ENCODE results near the gene BMERB1. TPM values are rescaled to one million over a fixed set of nuclear protein-coding genes. Genes with fewer than 3 reads are reported as not detected.
A peak's percentile ranks its signal among the peaks of the same experiment; 100 is the strongest.

The BMERB1 gene
- total and polyA plus RNA-seq, 2 experiments from 2014 or later = 17.3 to 28.1 TPM

DNA sequence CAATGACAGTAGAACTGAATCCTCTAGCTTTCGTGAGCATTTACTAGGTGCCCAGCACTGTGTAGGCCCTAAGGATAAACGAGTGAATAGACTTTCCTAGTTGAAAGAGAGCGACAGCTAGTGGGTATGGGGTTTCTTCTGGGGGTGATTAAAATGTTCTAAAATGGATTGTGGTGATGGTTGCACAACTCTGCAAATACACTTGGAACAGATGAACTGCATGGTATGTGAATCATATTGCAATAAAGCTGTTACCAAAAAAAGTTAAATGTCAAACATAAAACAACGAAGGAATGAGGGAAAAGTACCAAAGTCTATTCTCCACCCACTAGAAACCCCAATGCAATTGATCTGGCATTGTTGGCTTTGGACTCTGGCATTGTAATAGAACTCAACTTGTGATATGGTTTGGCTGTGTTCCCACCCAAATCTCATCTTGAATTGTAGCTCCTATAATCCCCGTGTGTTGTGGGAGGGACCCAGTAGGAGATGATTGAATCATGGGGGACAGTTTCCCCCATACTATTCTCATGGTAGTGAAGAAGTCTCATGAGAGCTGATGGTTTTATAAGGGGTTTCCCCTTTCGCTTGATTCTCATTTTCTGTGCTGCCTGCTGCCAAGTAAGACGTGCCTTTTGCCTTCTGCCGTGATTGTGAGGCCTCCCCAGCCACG lies 138.1 kb downstream of the BMERB1 start:
- Histone ChIP-seq H3K9me2 (ENCODE audit: insufficient read depth) (0 out of 2 replicates have a peak, but pooled peaks cover 3% of the 10 kb centered on the region), H3K27me3 (ENCODE audit: insufficient read depth) (no peaks in the 10 kb centered on the region), H3K4me3 (no peak overlapping the region), H3K27ac (ENCODE audit: low read depth) (peak overlapping the region; percentile 30; the same call in 1 of the 2 replicates), H3K36me3 (ENCODE audit: insufficient read depth) (peaks cover 3% of the 10 kb centered on the region; the same call in 1 of the 2 replicates), H4K20me1 (replicated peaks; ENCODE audit: insufficient read depth) (no peaks in the 10 kb centered on the region), H3K79me2 (replicated peaks; ENCODE audit: insufficient read depth) (no peaks in the 10 kb centered on the region), H2AFZ (no peak overlapping the region), H3K4me1 (ENCODE audit: insufficient read depth) (peaks cover 11% of the 10 kb centered on the region), H3F3A (replicated peaks; ENCODE audit: low read depth) (no peaks in the 10 kb centered on the region), H3K4me2 (0 out of 2 replicates have a peak overlapping the region, but pooled peaks have one; percentile 27)
- TF ChIP-seq REST (IDR thresholded peaks at IDR 0.05; ENCODE audit: unreplicated experiment) (no peak), ZNF331 (CRISPR knock-in tag; IDR thresholded peaks at IDR 0.05; ENCODE audit: low read depth) (no peak), CREB1 (CRISPR knock-in tag; IDR thresholded peaks at IDR 0.05; ENCODE audit: low read depth) (no peak), EZH2phosphoT487 (IDR thresholded peaks at IDR 0.05; ENCODE audit: unreplicated experiment) (no peak), ZNF114 (CRISPR knock-in tag; IDR thresholded peaks at IDR 0.05) (no peak), POLR2AphosphoS5 (IDR thresholded peaks at IDR 0.05; ENCODE audit: low read depth) (no peak), STAT1 (IDR thresholded peaks at IDR 0.05; ENCODE audit: unreplicated experiment) (no peak), CTCF (conservative IDR thresholded peaks at IDR 0.05; ENCODE audit: low read depth in 2 of 2) (no peak), NANOG (IDR thresholded peaks at IDR 0.05; ENCODE audit: borderline replicate concordance) (no peak), JUNB (IDR thresholded peaks at IDR 0.05; ENCODE audit: unreplicated experiment) (no peak), EZH2 (IDR thresholded peaks at IDR 0.05; ENCODE audit: low read depth, unreplicated experiment) (no peak)
- TF ChIP-seq, protein P1, sequence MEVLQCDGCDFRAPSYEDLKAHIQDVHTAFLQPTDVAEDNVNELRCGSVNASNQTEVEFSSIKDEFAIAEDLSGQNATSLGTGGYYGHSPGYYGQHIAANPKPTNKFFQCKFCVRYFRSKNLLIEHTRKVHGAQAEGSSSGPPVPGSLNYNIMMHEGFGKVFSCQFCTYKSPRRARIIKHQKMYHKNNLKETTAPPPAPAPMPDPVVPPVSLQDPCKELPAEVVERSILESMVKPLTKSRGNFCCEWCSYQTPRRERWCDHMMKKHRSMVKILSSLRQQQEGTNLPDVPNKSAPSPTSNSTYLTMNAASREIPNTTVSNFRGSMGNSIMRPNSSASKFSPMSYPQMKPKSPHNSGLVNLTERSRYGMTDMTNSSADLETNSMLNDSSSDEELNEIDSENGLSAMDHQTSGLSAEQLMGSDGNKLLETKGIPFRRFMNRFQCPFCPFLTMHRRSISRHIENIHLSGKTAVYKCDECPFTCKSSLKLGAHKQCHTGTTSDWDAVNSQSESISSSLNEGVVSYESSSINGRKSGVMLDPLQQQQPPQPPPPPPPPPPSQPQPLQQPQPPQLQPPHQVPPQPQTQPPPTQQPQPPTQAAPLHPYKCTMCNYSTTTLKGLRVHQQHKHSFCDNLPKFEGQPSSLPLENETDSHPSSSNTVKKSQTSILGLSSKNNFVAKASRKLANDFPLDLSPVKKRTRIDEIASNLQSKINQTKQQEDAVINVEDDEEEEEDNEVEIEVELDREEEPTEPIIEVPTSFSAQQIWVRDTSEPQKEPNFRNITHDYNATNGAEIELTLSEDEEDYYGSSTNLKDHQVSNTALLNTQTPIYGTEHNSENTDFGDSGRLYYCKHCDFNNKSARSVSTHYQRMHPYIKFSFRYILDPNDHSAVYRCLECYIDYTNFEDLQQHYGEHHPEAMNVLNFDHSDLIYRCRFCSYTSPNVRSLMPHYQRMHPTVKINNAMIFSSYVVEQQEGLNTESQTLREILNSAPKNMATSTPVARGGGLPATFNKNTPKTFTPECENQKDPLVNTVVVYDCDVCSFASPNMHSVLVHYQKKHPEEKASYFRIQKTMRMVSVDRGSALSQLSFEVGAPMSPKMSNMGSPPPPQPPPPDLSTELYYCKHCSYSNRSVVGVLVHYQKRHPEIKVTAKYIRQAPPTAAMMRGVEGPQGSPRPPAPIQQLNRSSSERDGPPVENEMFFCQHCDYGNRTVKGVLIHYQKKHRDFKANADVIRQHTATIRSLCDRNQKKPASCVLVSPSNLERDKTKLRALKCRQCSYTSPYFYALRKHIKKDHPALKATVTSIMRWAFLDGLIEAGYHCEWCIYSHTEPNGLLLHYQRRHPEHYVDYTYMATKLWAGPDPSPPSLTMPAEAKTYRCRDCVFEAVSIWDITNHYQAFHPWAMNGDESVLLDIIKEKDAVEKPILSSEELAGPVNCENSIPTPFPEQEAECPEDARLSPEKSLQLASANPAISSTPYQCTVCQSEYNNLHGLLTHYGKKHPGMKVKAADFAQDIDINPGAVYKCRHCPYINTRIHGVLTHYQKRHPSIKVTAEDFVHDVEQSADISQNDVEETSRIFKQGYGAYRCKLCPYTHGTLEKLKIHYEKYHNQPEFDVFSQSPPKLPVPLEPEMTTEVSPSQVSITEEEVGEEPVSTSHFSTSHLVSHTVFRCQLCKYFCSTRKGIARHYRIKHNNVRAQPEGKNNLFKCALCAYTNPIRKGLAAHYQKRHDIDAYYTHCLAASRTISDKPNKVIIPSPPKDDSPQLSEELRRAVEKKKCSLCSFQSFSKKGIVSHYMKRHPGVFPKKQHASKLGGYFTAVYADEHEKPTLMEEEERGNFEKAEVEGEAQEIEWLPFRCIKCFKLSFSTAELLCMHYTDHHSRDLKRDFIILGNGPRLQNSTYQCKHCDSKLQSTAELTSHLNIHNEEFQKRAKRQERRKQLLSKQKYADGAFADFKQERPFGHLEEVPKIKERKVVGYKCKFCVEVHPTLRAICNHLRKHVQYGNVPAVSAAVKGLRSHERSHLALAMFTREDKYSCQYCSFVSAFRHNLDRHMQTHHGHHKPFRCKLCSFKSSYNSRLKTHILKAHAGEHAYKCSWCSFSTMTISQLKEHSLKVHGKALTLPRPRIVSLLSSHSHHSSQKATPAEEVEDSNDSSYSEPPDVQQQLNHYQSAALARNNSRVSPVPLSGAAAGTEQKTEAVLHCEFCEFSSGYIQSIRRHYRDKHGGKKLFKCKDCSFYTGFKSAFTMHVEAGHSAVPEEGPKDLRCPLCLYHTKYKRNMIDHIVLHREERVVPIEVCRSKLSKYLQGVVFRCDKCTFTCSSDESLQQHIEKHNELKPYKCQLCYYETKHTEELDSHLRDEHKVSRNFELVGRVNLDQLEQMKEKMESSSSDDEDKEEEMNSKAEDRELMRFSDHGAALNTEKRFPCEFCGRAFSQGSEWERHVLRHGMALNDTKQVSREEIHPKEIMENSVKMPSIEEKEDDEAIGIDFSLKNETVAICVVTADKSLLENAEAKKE (CRISPR knock-in tag; IDR thresholded peaks at IDR 0.05) = no peak
- TF ChIP-seq, protein P2, sequence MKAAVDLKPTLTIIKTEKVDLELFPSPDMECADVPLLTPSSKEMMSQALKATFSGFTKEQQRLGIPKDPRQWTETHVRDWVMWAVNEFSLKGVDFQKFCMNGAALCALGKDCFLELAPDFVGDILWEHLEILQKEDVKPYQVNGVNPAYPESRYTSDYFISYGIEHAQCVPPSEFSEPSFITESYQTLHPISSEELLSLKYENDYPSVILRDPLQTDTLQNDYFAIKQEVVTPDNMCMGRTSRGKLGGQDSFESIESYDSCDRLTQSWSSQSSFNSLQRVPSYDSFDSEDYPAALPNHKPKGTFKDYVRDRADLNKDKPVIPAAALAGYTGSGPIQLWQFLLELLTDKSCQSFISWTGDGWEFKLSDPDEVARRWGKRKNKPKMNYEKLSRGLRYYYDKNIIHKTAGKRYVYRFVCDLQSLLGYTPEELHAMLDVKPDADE (IDR thresholded peaks at IDR 0.05) = no peak
- Mint-ChIP-seq H3K9me3 (no peaks in the 10 kb centered on the region), H3K4me1 (peaks cover 22% of the 10 kb centered on the region), H3K4me3 (no peak overlapping the region), H3K27ac (peak overlapping the region; percentile 70; the same call in 1 of the 2 replicates), H3K36me3 (ENCODE audit: low read depth) (peaks cover 5% of the 10 kb centered on the region; the same call in 1 of the 3 replicates), H3K27me3 (ENCODE audit: insufficient read depth, low read depth, poor library complexity) (peaks cover 6% of the 10 kb centered on the region)
- no peak for ATAC-seq
- DNase-seq (ENCODE audit: low spot score) = no peak
